Measurements from ENCODE around the gene HDAC4. TPM values are rescaled to one million over a fixed set of nuclear protein-coding genes. Genes with fewer than 3 reads are reported as not detected.

Gene HDAC4
- total RNA-seq, 1 experiment from 2014 or later: 32.0 TPM

GRCh38 chr2:239004274-239005015 lies 396.4 kb downstream of the HDAC4 start:
- H3K27ac ChIP-seq (ENCODE audit: insufficient read length, low read depth, low read length): no peak overlapping the region
- 0 out of 2 replicates have a peak, but pooled peaks cover 1% of the 10 kb centered on the region for H3K79me2 ChIP-seq (ENCODE audit: insufficient read depth, low read length)
- WGBS (ENCODE audit: extremely low coverage, insufficient read length, low lambda C conversion rate): no CpG with 5 or more reads among the region's 19 CpGs
- peaks cover 40% of the 10 kb centered on the region for H3K27me3 Mint-ChIP-seq (ENCODE audit: low read depth)
- peaks cover 9% of the 10 kb centered on the region in 2 experiments for H3K4me1 Mint-ChIP-seq
- H3K4me3 Mint-ChIP-seq: no peak overlapping the region
- H3K9me3 Mint-ChIP-seq: peaks cover 2 to 3% of the 10 kb centered on the region in 2 experiments; a peak in 4 of 5 replicates
- H3K18ac ChIP-seq (ENCODE audit: insufficient read length, low read depth, low read length): no peak overlapping the region
- H3T11ph ChIP-seq (ENCODE audit: low read length): no peak overlapping the region
- H3K36me3 Mint-ChIP-seq (ENCODE audit: insufficient read depth in 1 of 3, low read depth in 3 of 3): peaks cover 0 to 2% (median 0%) of the 10 kb centered on the region in 3 experiments; a peak in 1 of 7 replicates
- H3K56ac ChIP-seq (ENCODE audit: insufficient read length, low read depth, low read length): no peak overlapping the region
- H4K20me1 ChIP-seq (ENCODE audit: control insufficient read depth, insufficient read depth, insufficient read length): no peaks in the 10 kb centered on the region
- H3K4me2 ChIP-seq (ENCODE audit: insufficient read depth, insufficient read length, low read length): no peak overlapping the region
- H2BK15ac ChIP-seq (ENCODE audit: low read depth, low read length): no peak overlapping the region
- H3K23me2 ChIP-seq (ENCODE audit: insufficient read length, low read depth, low read length, poor library complexity, severe bottlenecking): no peaks in the 10 kb centered on the region
- no peaks in the 10 kb centered on the region for H3K27me3 ChIP-seq (ENCODE audit: insufficient read depth, low read length)
- no peak overlapping the region for H2BK5ac ChIP-seq (ENCODE audit: insufficient read length, low read length)
- no peaks in the 10 kb centered on the region for H3K9me3 ChIP-seq (ENCODE audit: control insufficient read depth, low read depth, low read length)
- no peak overlapping the region for H4K91ac ChIP-seq (ENCODE audit: insufficient read length, low read depth, low read length)
- H3K4me1 ChIP-seq (ENCODE audit: insufficient read depth, low read length): no peaks in the 10 kb centered on the region
- H3K27ac Mint-ChIP-seq: no peak overlapping the region
- no peak overlapping the region; the same call in 1 of the 2 replicates for H3K14ac ChIP-seq (ENCODE audit: insufficient read depth, low read length)
- no peaks in the 10 kb centered on the region for H3K79me1 ChIP-seq (ENCODE audit: insufficient read depth, low read depth, low read length, poor library complexity, severe bottlenecking)
- H2AK5ac ChIP-seq (ENCODE audit: insufficient read length, low read length): no peak overlapping the region
- no peak overlapping the region for H3K23ac ChIP-seq (ENCODE audit: insufficient read length, low read depth, low read length)
- no peak overlapping the region for H3K4ac ChIP-seq (ENCODE audit: low read depth, low read length)
- no peak overlapping the region for H4K8ac ChIP-seq (replicated peaks; ENCODE audit: insufficient read length, low read depth, low read length)
- H2BK12ac ChIP-seq (ENCODE audit: insufficient read length, low read depth, low read length): no peak overlapping the region
- no peak overlapping the region for H2BK120ac ChIP-seq (ENCODE audit: low read depth, low read length, poor library complexity, severe bottlenecking)
- TF ChIP-seq, protein P1, sequence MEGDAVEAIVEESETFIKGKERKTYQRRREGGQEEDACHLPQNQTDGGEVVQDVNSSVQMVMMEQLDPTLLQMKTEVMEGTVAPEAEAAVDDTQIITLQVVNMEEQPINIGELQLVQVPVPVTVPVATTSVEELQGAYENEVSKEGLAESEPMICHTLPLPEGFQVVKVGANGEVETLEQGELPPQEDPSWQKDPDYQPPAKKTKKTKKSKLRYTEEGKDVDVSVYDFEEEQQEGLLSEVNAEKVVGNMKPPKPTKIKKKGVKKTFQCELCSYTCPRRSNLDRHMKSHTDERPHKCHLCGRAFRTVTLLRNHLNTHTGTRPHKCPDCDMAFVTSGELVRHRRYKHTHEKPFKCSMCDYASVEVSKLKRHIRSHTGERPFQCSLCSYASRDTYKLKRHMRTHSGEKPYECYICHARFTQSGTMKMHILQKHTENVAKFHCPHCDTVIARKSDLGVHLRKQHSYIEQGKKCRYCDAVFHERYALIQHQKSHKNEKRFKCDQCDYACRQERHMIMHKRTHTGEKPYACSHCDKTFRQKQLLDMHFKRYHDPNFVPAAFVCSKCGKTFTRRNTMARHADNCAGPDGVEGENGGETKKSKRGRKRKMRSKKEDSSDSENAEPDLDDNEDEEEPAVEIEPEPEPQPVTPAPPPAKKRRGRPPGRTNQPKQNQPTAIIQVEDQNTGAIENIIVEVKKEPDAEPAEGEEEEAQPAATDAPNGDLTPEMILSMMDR (conservative IDR thresholded peaks at IDR 0.05): no peak
- H2BK20ac ChIP-seq (ENCODE audit: low read depth, low read length, poor library complexity, severe bottlenecking): no peak overlapping the region
- no peak overlapping the region for H2AFZ ChIP-seq (ENCODE audit: low read length)
- DNase-seq: no peak
- H3K9ac ChIP-seq (ENCODE audit: extremely low read depth, insufficient read length, low read length): no peak overlapping the region
- H4K5ac ChIP-seq (ENCODE audit: insufficient read length, low read depth, low read length): no peak overlapping the region
